Activated CD8-positive, alpha-beta memory T cell treated with anti-CD3 and anti-CD28 coated beads for 36 hours (primary cell): Measurements from ENCODE around the gene ZNF419. TPM values are rescaled to one million over a fixed set of nuclear protein-coding genes. Genes with fewer than 3 reads are reported as not detected.
"Not testable (repeated sequence)": the region's sequence is repeated elsewhere in the genome, so short reads cannot be mapped to it uniquely, and the experiment has no call there.

Experiments
- CTCF ChIA-PET: fragments of 350-600 bp; sonication (Branson Sonifier 250); formaldehyde crosslinking; loops from one replicate; lab custom pipeline; 2021; ENCODE audit warnings: antibody characterized with exemption; lab: Charles Lee
- POLR2A ChIA-PET: fragments of 350-600 bp; sonication (Branson Sonifier 250); formaldehyde crosslinking; loops from one replicate; lab custom pipeline; 2021; ENCODE audit warnings: antibody characterized with exemption; lab: Charles Lee
- total RNA-seq, 2 experiments: library from RNA; stranded (reverse); gene quantifications; one replicate each; pipeline ENCODE4 v1.2.3, GENCODE V29; 2021

Gene ZNF419
- total RNA-seq, 2 experiments from 2014 or later: 7.3 to 7.5 TPM

DNA sequence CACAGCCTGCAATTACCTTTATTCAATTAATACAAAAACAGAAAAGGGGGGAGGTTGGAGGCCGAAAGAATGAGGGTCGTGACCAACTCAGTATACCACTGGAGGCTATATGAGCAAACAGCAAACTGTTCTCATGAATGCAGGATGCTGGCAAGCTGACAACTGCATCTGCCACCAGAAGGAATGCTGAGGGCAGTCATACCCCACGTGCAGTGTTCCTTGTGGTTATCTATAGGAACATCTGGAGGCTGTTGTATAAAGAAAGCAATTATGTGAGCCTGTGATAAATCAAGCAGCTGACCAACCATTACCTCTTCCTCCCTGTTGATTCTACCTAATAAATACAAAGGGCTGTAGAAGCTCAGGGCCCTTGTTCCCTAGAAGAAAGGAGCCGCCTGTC is 30.5 kb downstream of the ZNF419 start:
- POLR2A ChIA-PET, CTCF ChIA-PET: not testable (repeated sequence)

DNA sequence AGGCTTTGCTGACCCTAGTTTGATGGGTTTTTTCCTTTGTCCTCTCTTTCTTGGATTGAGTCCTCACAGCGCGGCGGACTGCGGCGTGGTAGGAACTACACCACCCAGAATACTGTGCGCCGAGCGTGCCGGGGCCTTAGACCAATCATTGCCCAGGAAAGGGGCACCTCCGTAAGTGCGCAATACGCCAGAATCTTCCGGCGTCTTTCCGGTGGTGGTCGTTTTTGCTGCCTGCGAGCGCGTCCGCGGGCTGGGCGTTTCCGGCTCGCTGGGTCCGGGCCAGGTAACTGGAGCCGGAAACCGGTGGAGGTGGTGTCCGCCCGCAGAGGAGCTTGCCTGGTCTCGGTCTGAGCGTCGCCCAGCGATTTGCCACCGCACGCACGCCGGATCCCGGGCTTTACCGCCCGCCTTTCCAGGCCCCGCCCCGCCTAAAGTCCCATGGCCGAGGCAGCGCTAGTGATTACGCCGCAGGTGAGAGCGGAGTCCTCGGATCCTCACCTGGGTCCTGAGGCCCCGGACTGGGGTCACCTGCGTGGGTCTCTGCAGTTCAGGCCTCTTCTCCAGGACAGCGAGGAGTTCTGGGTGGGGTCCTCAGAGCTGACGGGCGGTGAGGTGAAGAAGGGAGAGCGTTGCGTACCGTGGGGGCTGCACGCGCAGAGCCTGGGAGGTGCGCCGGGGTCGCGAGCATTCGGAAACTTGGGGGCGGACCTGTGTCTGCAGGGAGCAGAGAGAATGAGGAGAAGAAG is 39.8 kb downstream of the ZNF419 start, which contains the start of gene ZNF549:
ZNF549 (plus strand) TSS at position 221 of the 746 bp plus-strand sequence; CDS start at position 439, 218 bp downstream.
- ChIA-PET CTCF (no interaction called here), POLR2A (no interaction called here)

DNA sequence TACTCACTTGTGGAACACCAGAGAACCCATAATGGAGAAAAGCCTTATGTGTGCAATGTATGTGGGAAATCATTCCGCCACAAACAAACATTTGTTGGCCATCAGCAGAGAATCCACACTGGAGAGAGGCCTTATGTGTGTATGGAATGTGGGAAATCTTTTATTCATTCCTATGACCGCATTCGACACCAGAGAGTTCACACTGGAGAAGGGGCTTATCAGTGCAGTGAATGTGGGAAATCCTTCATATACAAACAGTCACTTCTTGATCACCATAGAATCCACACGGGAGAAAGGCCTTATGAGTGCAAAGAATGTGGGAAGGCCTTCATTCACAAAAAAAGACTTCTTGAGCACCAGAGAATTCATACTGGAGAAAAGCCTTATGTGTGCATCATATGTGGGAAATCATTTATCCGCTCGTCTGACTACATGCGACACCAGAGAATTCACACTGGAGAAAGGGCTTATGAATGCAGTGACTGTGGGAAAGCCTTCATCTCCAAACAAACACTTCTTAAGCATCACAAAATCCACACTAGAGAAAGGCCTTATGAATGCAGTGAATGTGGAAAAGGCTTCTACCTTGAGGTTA is 50.5 kb downstream of the ZNF419 start:
- ChIA-PET CTCF (no interaction called here), POLR2A (interaction anchor here (0.6 kb wide), 1 partner anchor 69 kb away, joined by 5 read pairs; no protein-coding TSS in a partner anchor)

Other genes with a start within 250 kb of the ZNF419 start
- 1 to 10 TPM; 8.8 to 9.5 TPM for gene ZNF805, start 247.1 kb upstream of the ZNF419 start, total RNA-seq
- 10 to 100 TPM; 46.1 to 50.9 TPM for gene ZNF460, start 207.3 kb upstream of the ZNF419 start, total RNA-seq
- gene ZNF543, start 167.3 kb upstream of the ZNF419 start, total RNA-seq: 1 to 10 TPM; 7.2 to 7.3 TPM
- 1 to 10 TPM; 8.9 to 9.7 TPM for gene ZNF304, start 136.5 kb upstream of the ZNF419 start, total RNA-seq
- 1 to 10 TPM; 5.6 to 7.1 TPM for gene TRAPPC2B, start 124.2 kb upstream of the ZNF419 start, total RNA-seq
- 1 to 10 TPM; 1.9 to 2.7 TPM for gene ZNF547, start 124.2 kb upstream of the ZNF419 start, total RNA-seq
- 10 to 100 TPM; 11.8 to 13.9 TPM for gene ZNF548, start 97.9 kb upstream of the ZNF419 start, total RNA-seq
- gene ZNF17, start 76.6 kb upstream of the ZNF419 start, total RNA-seq: 10 to 100 TPM in 1 of 2 experiments, 1 to 10 TPM in 1; 9.9 to 10.9 TPM
- gene ZNF749, start 52.4 kb upstream of the ZNF419 start, total RNA-seq: 10 to 100 TPM; 27.5 to 28.6 TPM
- under 1 TPM; 0.15 to 0.17 TPM for gene VN1R1, start 30.6 kb upstream of the ZNF419 start, total RNA-seq
- gene ZNF772, start 10.2 kb upstream of the ZNF419 start, total RNA-seq: 1 to 10 TPM; 5.2 to 6.1 TPM
- 1 to 10 TPM; 5.0 to 7.0 TPM for gene ZNF773, start 12.2 kb downstream of the ZNF419 start, total RNA-seq
- gene ZNF549, start 39.6 kb downstream of the ZNF419 start, total RNA-seq: 1 to 10 TPM; 4.4 TPM
- gene ZNF550, start 72.1 kb downstream of the ZNF419 start, total RNA-seq: 1 to 10 TPM; 8.8 to 10.0 TPM
- gene ZNF416, start 91.2 kb downstream of the ZNF419 start, total RNA-seq: 1 to 10 TPM; 3.4 to 4.0 TPM
- 10 to 100 TPM in 1 of 2 experiments, 1 to 10 TPM in 1; 8.7 to 11.1 TPM for gene ZIK1, start 96.4 kb downstream of the ZNF419 start, total RNA-seq
- gene ZNF530, start 112.1 kb downstream of the ZNF419 start, total RNA-seq: 10 to 100 TPM; 10.2 to 10.8 TPM
- gene ZNF134, start 126.5 kb downstream of the ZNF419 start, total RNA-seq: 10 to 100 TPM; 15.9 to 16.9 TPM
- gene ZNF211, start 145.4 kb downstream of the ZNF419 start, total RNA-seq: 1 to 10 TPM; 5.5 to 6.6 TPM
- gene ZSCAN4, start 181.2 kb downstream of the ZNF419 start, total RNA-seq: not detected
- 10 to 100 TPM; 12.8 to 13.9 TPM for gene ZNF551, start 194.2 kb downstream of the ZNF419 start, total RNA-seq
- 1 to 10 TPM; 5.0 to 5.1 TPM for gene ZNF154, start 221.5 kb downstream of the ZNF419 start, total RNA-seq
- 1 to 10 TPM; 8.2 to 8.4 TPM for gene ZNF671, start 239.9 kb downstream of the ZNF419 start, total RNA-seq